Panc1 (cell line): Measurements from ENCODE around the gene POU2F1. TPM values are rescaled to one million over a fixed set of nuclear protein-coding genes. Genes with fewer than 3 reads are reported as not detected.

ENCODE experiments used
- ATAC-seq: fragments of 200-7000 bp; cut with Tn5 transposase; 2 replicates; pipeline ENCODE4 v1.9.1; 2020; ENCODE audit warnings: mild to moderate bottlenecking, moderate library complexity
- BruUV-seq: library from RNA; stranded (reverse); fragments of 400-500 nt; replicated peaks from 2 replicates; lab custom pipeline; 2021; lab: Mats Ljungman, UMichigan
- CTCF ChIA-PET: fragments of 300-600 bp; sonication (Branson Sonifier 250); formaldehyde crosslinking; loops from one replicate; lab custom pipeline; 2022; ENCODE audit warnings: antibody characterized with exemption; lab: Charles Lee
- POLR2A ChIA-PET: fragments of 300-600 bp; sonication (Branson Sonifier 250); formaldehyde crosslinking; loops from one replicate; lab custom pipeline; 2022; ENCODE audit warnings: antibody characterized with exemption; lab: Charles Lee
- DNase-seq: peaks from one replicate; pipeline ENCODE4 v3.0.0-alpha.2; 2010; ENCODE audit warnings: low read depth, low spot score
- H3K27ac ChIP-seq: 2 replicates; pipeline ENCODE4 v1.5.1; 2011; ENCODE audit warnings: mild to moderate bottlenecking, low read length, inconsistent platforms
- H3K27me3 ChIP-seq: fragments of 200-500 bp; sonication (Bioruptor generic); 2 replicates; pipeline ENCODE4 v1.6.0; 2014; ENCODE audit warnings: low read length, inconsistent platforms; ENCODE audit not compliant: control insufficient read depth, insufficient read depth
- H3K36me3 ChIP-seq: fragments of 200-500 bp; sonication (Bioruptor generic); 2 replicates; pipeline ENCODE4 v1.5.1; 2014; ENCODE audit warnings: inconsistent platforms, mild to moderate bottlenecking, low read length, moderate library complexity; ENCODE audit not compliant: control insufficient read depth, insufficient read depth
- H3K4me1 ChIP-seq: 2 replicates; pipeline ENCODE4 v1.5.1; 2011; ENCODE audit warnings: inconsistent platforms, mild to moderate bottlenecking, low read length, moderate library complexity; ENCODE audit not compliant: control insufficient read depth, insufficient read depth
- H3K4me3 ChIP-seq, 2 experiments: 2 replicates each; pipeline ENCODE4 v1.5.1; 2011 to 2012; ENCODE audit warnings: low read depth in 2 of 2, low read length in 2 of 2, mild to moderate bottlenecking in 2 of 2, inconsistent platforms in 1 of 2, moderate library complexity in 1 of 2
- H3K9me3 ChIP-seq: fragments of 200-500 bp; sonication (Bioruptor generic); 2 replicates; pipeline ENCODE4 v1.5.1; 2014; ENCODE audit warnings: low read depth, mild to moderate bottlenecking, inconsistent platforms, low read length, moderate library complexity; ENCODE audit not compliant: control insufficient read depth, insufficient read depth
- POLR2AphosphoS5 ChIP-seq: IDR thresholded peaks from 2 replicates; pipeline ENCODE4 v1.6.1; 2012; ENCODE audit warnings: mild to moderate bottlenecking, low read depth, low read length, moderate library complexity
- SIN3A ChIP-seq: IDR thresholded peaks from 2 replicates; pipeline ENCODE4 v1.6.1; 2012; ENCODE audit warnings: low read depth, mild to moderate bottlenecking, low read length, moderate library complexity, borderline replicate concordance; ENCODE audit not compliant: insufficient read depth
- TCF7L2 ChIP-seq: IDR thresholded peaks from 2 replicates; pipeline ENCODE4 v1.6.1; 2011; ENCODE audit warnings: mild to moderate bottlenecking, low read depth, low read length, inconsistent platforms
- in situ Hi-C: cut with HindIII; loops from 2 replicates; pipeline ENCODE4 v1.10.0; 2016; ENCODE audit warnings: low sequenced_read_pairs, low pct_unique_long_range_greater_than_20kb
- intact Hi-C: fragments of 100-400 bp; cut with micrococcal nuclease; formaldehyde crosslinking; loops from one replicate; pipeline ENCODE4 v1.10.0; 2022; ENCODE audit not compliant: unreplicated experiment
- total RNA-seq: library from RNA; stranded (reverse); gene quantifications from one replicate; pipeline ENCODE4 v1.2.1, GENCODE V29; 2021; ENCODE audit not compliant: unreplicated experiment
- TF ChIP-seq, protein P1 (sequence below): fragments of 450-650 bp; IDR thresholded peaks from 2 replicates; pipeline ENCODE4 v1.5.1; 2017; ENCODE audit warnings: mild to moderate bottlenecking
- TF ChIP-seq, protein P2 (sequence below), 2 experiments: IDR thresholded peaks; 2 replicates each; pipeline ENCODE4 v1.6.1; 2011 to 2012; ENCODE audit warnings: low read depth in 2 of 2, control low read depth in 1 of 2, low read length in 1 of 2, mild to moderate bottlenecking in 1 of 2, moderate library complexity in 1 of 2; ENCODE audit not compliant: insufficient read depth in 1 of 2

Gene POU2F1
- total RNA-seq, 1 experiment from 2014 or later, result 17.1 TPM

- Histone ChIP-seq H3K36me3 (no peaks in the 10 kb centered on the region), H3K4me3 (no peak overlapping the region), H3K27me3 (no peaks in the 10 kb centered on the region), H3K27ac (no peak overlapping the region), H3K4me1 (no peaks in the 10 kb centered on the region), H3K9me3 (no peaks in the 10 kb centered on the region)
- ChIA-PET POLR2A (interaction anchor here (0.6 kb wide), 1 partner anchor 23 kb away, joined by 4 read pairs; no protein-coding TSS in a partner anchor), CTCF (no interaction called here)
- TF ChIP-seq POLR2AphosphoS5, result no peak
- TF ChIP-seq, protein P1, sequence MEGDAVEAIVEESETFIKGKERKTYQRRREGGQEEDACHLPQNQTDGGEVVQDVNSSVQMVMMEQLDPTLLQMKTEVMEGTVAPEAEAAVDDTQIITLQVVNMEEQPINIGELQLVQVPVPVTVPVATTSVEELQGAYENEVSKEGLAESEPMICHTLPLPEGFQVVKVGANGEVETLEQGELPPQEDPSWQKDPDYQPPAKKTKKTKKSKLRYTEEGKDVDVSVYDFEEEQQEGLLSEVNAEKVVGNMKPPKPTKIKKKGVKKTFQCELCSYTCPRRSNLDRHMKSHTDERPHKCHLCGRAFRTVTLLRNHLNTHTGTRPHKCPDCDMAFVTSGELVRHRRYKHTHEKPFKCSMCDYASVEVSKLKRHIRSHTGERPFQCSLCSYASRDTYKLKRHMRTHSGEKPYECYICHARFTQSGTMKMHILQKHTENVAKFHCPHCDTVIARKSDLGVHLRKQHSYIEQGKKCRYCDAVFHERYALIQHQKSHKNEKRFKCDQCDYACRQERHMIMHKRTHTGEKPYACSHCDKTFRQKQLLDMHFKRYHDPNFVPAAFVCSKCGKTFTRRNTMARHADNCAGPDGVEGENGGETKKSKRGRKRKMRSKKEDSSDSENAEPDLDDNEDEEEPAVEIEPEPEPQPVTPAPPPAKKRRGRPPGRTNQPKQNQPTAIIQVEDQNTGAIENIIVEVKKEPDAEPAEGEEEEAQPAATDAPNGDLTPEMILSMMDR, result no peak
- TF ChIP-seq SIN3A, result no peak
- TF ChIP-seq TCF7L2, result no peak
- TF ChIP-seq, protein P2, sequence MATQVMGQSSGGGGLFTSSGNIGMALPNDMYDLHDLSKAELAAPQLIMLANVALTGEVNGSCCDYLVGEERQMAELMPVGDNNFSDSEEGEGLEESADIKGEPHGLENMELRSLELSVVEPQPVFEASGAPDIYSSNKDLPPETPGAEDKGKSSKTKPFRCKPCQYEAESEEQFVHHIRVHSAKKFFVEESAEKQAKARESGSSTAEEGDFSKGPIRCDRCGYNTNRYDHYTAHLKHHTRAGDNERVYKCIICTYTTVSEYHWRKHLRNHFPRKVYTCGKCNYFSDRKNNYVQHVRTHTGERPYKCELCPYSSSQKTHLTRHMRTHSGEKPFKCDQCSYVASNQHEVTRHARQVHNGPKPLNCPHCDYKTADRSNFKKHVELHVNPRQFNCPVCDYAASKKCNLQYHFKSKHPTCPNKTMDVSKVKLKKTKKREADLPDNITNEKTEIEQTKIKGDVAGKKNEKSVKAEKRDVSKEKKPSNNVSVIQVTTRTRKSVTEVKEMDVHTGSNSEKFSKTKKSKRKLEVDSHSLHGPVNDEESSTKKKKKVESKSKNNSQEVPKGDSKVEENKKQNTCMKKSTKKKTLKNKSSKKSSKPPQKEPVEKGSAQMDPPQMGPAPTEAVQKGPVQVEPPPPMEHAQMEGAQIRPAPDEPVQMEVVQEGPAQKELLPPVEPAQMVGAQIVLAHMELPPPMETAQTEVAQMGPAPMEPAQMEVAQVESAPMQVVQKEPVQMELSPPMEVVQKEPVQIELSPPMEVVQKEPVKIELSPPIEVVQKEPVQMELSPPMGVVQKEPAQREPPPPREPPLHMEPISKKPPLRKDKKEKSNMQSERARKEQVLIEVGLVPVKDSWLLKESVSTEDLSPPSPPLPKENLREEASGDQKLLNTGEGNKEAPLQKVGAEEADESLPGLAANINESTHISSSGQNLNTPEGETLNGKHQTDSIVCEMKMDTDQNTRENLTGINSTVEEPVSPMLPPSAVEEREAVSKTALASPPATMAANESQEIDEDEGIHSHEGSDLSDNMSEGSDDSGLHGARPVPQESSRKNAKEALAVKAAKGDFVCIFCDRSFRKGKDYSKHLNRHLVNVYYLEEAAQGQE (IDR thresholded peaks at IDR 0.05; ENCODE audit: insufficient read depth in 1 of 2, low read depth in 2 of 2, low read length in 1 of 2), result no peak
- ATAC-seq (no peak), DNase-seq (no peak)
- intact Hi-C loops (no loop called here), in situ Hi-C loops (no loop called here)
- BruUV-seq, result no TSS peak
Observed at GRCh38 chr1:167360120-167360519, 139.4 kb downstream of the POU2F1 start.

GRCh38 chr1:167362638-167363037 lies 142.0 kb downstream of the POU2F1 start:
- Histone ChIP-seq H3K9me3 (no peaks in the 10 kb centered on the region), H3K27me3 (no peaks in the 10 kb centered on the region), H3K36me3 (no peaks in the 10 kb centered on the region), H3K4me1 (no peaks in the 10 kb centered on the region), H3K4me3 (no peak overlapping the region), H3K27ac (no peak overlapping the region)
- ChIA-PET CTCF (no interaction called here), POLR2A (no interaction called here)
- in situ Hi-C loops (no loop called here), intact Hi-C loops (no loop called here)
- no TSS peak for BruUV-seq
- DNase-seq, result no peak
- ATAC-seq, result no peak
- TF ChIP-seq, protein P2 (IDR thresholded peaks at IDR 0.05; ENCODE audit: insufficient read depth in 1 of 2, low read depth in 2 of 2, low read length in 1 of 2), result no peak
- no peak for TF ChIP-seq TCF7L2
- TF ChIP-seq, protein P1, result no peak
- no peak for TF ChIP-seq SIN3A
- TF ChIP-seq POLR2AphosphoS5, result no peak
